SK-N-SH (cell line): ENCODE measurements around the gene TMEM232. TPM values are rescaled to one million over a fixed set of nuclear protein-coding genes. Genes with fewer than 3 reads are reported as not detected.

Experiments
- CTCF ChIA-PET: fragments of 300-600, 350-600 bp; formaldehyde crosslinking; extraction: SDS; loops from one replicate; lab custom pipeline; 2021; lab: Yijun Ruan, JAX
- POLR2A ChIA-PET: fragments of 350-600 bp; sonication (Branson Sonifier 250); formaldehyde crosslinking; extraction: SDS; loops from one replicate; lab custom pipeline; 2020; ENCODE audit warnings: antibody characterized with exemption, inconsistent platforms; lab: Yijun Ruan, JAX
- DNase-seq: peaks from one replicate; pipeline ENCODE4 v3.0.0; 2012
- H2AFZ ChIP-seq: fragments of 200-600 bp; sonication (generic); 2 replicates; pipeline ENCODE4 v1.8.1; 2016; ENCODE audit warnings: antibody characterized with exemption, mild to moderate bottlenecking, low read depth
- H3F3A ChIP-seq: fragments of 200-600 bp; sonication (generic); replicated peaks from 2 replicates; pipeline ENCODE3; 2016; ENCODE audit warnings: antibody characterized with exemption, mild to moderate bottlenecking; ENCODE audit not compliant: insufficient read depth
- H3K27ac ChIP-seq, 2 experiments: fragments of 200-500 bp in 1 of 2; fragments of 200-600 bp in 1 of 2; sonication (Bioruptor generic) in 1 of 2; sonication (generic), shearing (Covaris generic) in 1 of 2; 2 replicates each; pipeline versions ENCODE4 v1.5.1 to v1.6.1; 2014 to 2016; ENCODE audit warnings: low read depth in 2 of 2, inconsistent platforms in 1 of 2, low read length in 1 of 2, mild to moderate bottlenecking in 1 of 2, mixed read lengths in 1 of 2
- H3K27me3 ChIP-seq: fragments of 200-600 bp; sonication (generic), shearing (Covaris generic); 2 replicates; pipeline ENCODE4 v1.6.1; 2016; ENCODE audit warnings: mixed run types; ENCODE audit not compliant: insufficient read depth
- H3K36me3 ChIP-seq, 2 experiments: fragments of 200-500 bp in 1 of 2; fragments of 200-600 bp in 1 of 2; sonication (Bioruptor generic) in 1 of 2; sonication (generic) in 1 of 2; replicated peaks in 1 of 2; 2 replicates each; pipeline versions ENCODE3 to v1.5.1; 2014 to 2016; ENCODE audit warnings: low read length in 1 of 2, mild to moderate bottlenecking in 1 of 2; ENCODE audit not compliant: insufficient read depth in 2 of 2, control insufficient read depth in 1 of 2
- H3K4me1 ChIP-seq, 2 experiments: fragments of 200-500 bp in 1 of 2; fragments of 200-600 bp in 1 of 2; sonication (Bioruptor generic) in 1 of 2; sonication (generic), shearing (Covaris generic) in 1 of 2; 2 replicates each; pipeline versions ENCODE4 v1.5.1 to v1.6.1; 2014 to 2016; ENCODE audit warnings: low read depth in 1 of 2, low read length in 1 of 2, mixed run types in 1 of 2; ENCODE audit not compliant: insufficient read depth in 2 of 2, control insufficient read depth in 1 of 2
- H3K4me2 ChIP-seq: fragments of 200-600 bp; sonication (generic), shearing (Covaris generic); 2 replicates; pipeline ENCODE4 v1.6.1; 2017; ENCODE audit warnings: mixed run types
- H3K4me3 ChIP-seq, 2 experiments: fragments of 200-500 bp in 1 of 2; fragments of 200-600 bp in 1 of 2; sonication (Bioruptor generic) in 1 of 2; sonication (generic), shearing (Covaris generic) in 1 of 2; 2 replicates each; pipeline versions ENCODE4 v1.5.1 to v1.8.1; 2014 to 2016; ENCODE audit warnings: low read depth in 2 of 2, inconsistent platforms in 1 of 2, low read length in 1 of 2, mild to moderate bottlenecking in 1 of 2, mixed read lengths in 1 of 2, moderate library complexity in 1 of 2
- H3K79me2 ChIP-seq: fragments of 200-600 bp; sonication (generic); 2 replicates; pipeline ENCODE4 v1.8.1; 2017; ENCODE audit warnings: mild to moderate bottlenecking; ENCODE audit not compliant: insufficient read depth
- H3K9ac ChIP-seq: fragments of 200-600 bp; sonication (generic); 2 replicates; pipeline ENCODE4 v1.6.1; 2017; ENCODE audit warnings: mixed run types
- H3K9me2 ChIP-seq: fragments of 200-600 bp; sonication (generic); 2 replicates; pipeline ENCODE4 v1.6.1; 2017; ENCODE audit warnings: mixed run types
- H3K9me3 ChIP-seq: fragments of 200-600 bp; sonication (generic); 2 replicates; pipeline ENCODE4 v1.6.1; 2017; ENCODE audit warnings: mixed run types, mild to moderate bottlenecking, moderate library complexity
- H4K20me1 ChIP-seq: fragments of 200-600 bp; sonication (generic); 2 replicates; pipeline ENCODE4 v1.6.1; 2017; ENCODE audit warnings: mild to moderate bottlenecking, mixed run types; ENCODE audit not compliant: insufficient read depth
- ELF1 ChIP-seq: IDR thresholded peaks from 2 replicates; pipeline ENCODE4 v1.4.0; 2012
- EP300 ChIP-seq, 2 experiments: IDR thresholded peaks; 2 replicates each; pipeline versions ENCODE4 v1.4.0 to v1.6.1; 2012; ENCODE audit warnings: borderline replicate concordance in 1 of 2, low read depth in 1 of 2, low read length in 1 of 2
- EZH2phosphoT487 ChIP-seq: fragments of 200-600 bp; sonication (generic); IDR thresholded peaks from 2 replicates; pipeline ENCODE4 v1.6.1; 2017; ENCODE audit warnings: low read depth, mixed run types, mild to moderate bottlenecking, antibody characterized with exemption, moderate library complexity, borderline replicate concordance
- FOSL2 ChIP-seq: IDR thresholded peaks from 2 replicates; pipeline ENCODE4 v1.4.0; 2012; ENCODE audit warnings: low read depth, mild to moderate bottlenecking, moderate library complexity, borderline replicate concordance
- FOXM1 ChIP-seq: IDR thresholded peaks from 2 replicates; pipeline ENCODE4 v1.4.0; 2012; ENCODE audit warnings: low read depth, mild to moderate bottlenecking
- GATA2 ChIP-seq: sonication (generic); formaldehyde crosslinking; IDR thresholded peaks from 2 replicates; pipeline ENCODE4 v1.5.0; 2020; ENCODE audit warnings: mild to moderate bottlenecking, missing genetic modification reagents
- JUND ChIP-seq: IDR thresholded peaks from 2 replicates; pipeline ENCODE4 v1.4.0; 2012
- MEF2A ChIP-seq: IDR thresholded peaks from 2 replicates; pipeline ENCODE4 v1.4.0; 2012; ENCODE audit warnings: low read depth, borderline replicate concordance
- MXI1 ChIP-seq: IDR thresholded peaks from 2 replicates; pipeline ENCODE4 v1.6.1; 2012; ENCODE audit warnings: mild to moderate bottlenecking, low read depth, low read length, improper control_type of control experiment
- NRF1 ChIP-seq: IDR thresholded peaks from 2 replicates; pipeline ENCODE4 v1.6.1; 2012; ENCODE audit warnings: low read depth, mild to moderate bottlenecking, low read length
- RCOR1 ChIP-seq: fragments of 150-350 bp; IDR thresholded peaks from 2 replicates; pipeline ENCODE4 v1.6.1; 2017; ENCODE audit warnings: antibody characterized with exemption, low read length
- SMC3 ChIP-seq: IDR thresholded peaks from 2 replicates; pipeline ENCODE4 v1.6.1; 2012; ENCODE audit warnings: low read depth, low read length, improper control_type of control experiment
- TEAD4 ChIP-seq: IDR thresholded peaks from 2 replicates; pipeline ENCODE4 v1.4.0; 2012; ENCODE audit warnings: mild to moderate bottlenecking, borderline replicate concordance; ENCODE audit not compliant: insufficient read depth
- WGBS: methylation state at CpG from one replicate; pipeline ENCODE4 v1.1.6; 2017; ENCODE audit warnings: low lambda C conversion rate; 5-methylcytosine and 5-hydroxymethylcytosine counted together
- polyA plus RNA-seq, 3 experiments: library from polyadenylated mRNA; depleted of rRNA; stranded (reverse); fragments of >200 nt; gene quantifications; 2 replicates each; pipeline ENCODE4 v1.2.3, GENCODE V29; 2012
- TF ChIP-seq, protein P1 (sequence below): fragments of 150-350 bp; IDR thresholded peaks from 2 replicates; pipeline ENCODE4 v1.6.1; 2016; ENCODE audit warnings: mild to moderate bottlenecking, low read depth, low read length
- TF ChIP-seq, protein P2 (sequence below): fragments of 200-600 bp; sonication (generic); IDR thresholded peaks from 2 replicates; pipeline ENCODE4 v1.6.1; 2017; ENCODE audit warnings: antibody characterized with exemption, mild to moderate bottlenecking, moderate library complexity
- TF ChIP-seq, protein P3 (sequence below): IDR thresholded peaks from 2 replicates; pipeline ENCODE4 v1.4.0; 2012; ENCODE audit warnings: low read depth, borderline replicate concordance
- TF ChIP-seq, protein P4 (sequence below): IDR thresholded peaks from 2 replicates; pipeline ENCODE4 v1.6.1; 2012; ENCODE audit warnings: mild to moderate bottlenecking, low read depth, low read length, moderate library complexity
- TF ChIP-seq, protein P5 (sequence below): IDR thresholded peaks from 2 replicates; pipeline ENCODE4; 2012

TMEM232 gene
- polyA plus RNA-seq, 1 of the 3 experiments (the other 2 are of a cell fraction): 0.66 TPM

DNA sequence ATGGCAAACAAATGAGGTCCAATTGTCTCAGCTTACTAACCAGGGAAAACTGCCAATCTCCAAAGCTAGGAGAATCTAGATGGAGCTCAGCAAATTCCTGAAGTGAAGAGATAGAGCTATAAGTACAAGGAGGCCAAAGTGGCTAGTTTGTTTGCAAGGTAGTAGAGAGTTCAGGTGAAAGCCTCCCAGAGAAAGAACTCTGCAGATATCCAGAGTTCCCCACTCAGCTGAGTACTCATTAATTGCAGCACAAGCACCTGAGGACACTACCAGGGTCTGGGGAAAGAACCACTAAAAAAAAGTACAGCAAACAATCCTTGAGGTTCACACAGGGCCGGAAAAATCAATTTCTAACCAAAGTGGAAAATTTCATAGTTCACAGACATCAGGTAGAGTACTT lies 250.9 kb downstream of the TMEM232 start:
- Histone ChIP-seq H3F3A (peaks cover 12% of the 10 kb centered on the region), H3K27ac (no peak overlapping the region), H4K20me1 (no peaks in the 10 kb centered on the region), H3K4me2 (no peak overlapping the region), H2AFZ (no peak overlapping the region), H3K36me3 (no peaks in the 10 kb centered on the region)
- WGBS: 75% methylated on average over 1 of the region's 1 CpG
- no peak for TF ChIP-seq MXI1
- TF ChIP-seq FOXM1: no peak
- TF ChIP-seq, protein P1, sequence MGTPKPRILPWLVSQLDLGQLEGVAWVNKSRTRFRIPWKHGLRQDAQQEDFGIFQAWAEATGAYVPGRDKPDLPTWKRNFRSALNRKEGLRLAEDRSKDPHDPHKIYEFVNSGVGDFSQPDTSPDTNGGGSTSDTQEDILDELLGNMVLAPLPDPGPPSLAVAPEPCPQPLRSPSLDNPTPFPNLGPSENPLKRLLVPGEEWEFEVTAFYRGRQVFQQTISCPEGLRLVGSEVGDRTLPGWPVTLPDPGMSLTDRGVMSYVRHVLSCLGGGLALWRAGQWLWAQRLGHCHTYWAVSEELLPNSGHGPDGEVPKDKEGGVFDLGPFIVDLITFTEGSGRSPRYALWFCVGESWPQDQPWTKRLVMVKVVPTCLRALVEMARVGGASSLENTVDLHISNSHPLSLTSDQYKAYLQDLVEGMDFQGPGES: no peak
- TF ChIP-seq GATA2: no peak
- TF ChIP-seq NRF1: no peak
- TF ChIP-seq MEF2A: no peak
- no peak for TF ChIP-seq EP300 (IDR thresholded peaks at IDR 0.05; ENCODE audit: borderline replicate concordance in 1 of 2, low read depth in 1 of 2, low read length in 1 of 2)
- no peak for TF ChIP-seq FOSL2
- TF ChIP-seq, protein P2, sequence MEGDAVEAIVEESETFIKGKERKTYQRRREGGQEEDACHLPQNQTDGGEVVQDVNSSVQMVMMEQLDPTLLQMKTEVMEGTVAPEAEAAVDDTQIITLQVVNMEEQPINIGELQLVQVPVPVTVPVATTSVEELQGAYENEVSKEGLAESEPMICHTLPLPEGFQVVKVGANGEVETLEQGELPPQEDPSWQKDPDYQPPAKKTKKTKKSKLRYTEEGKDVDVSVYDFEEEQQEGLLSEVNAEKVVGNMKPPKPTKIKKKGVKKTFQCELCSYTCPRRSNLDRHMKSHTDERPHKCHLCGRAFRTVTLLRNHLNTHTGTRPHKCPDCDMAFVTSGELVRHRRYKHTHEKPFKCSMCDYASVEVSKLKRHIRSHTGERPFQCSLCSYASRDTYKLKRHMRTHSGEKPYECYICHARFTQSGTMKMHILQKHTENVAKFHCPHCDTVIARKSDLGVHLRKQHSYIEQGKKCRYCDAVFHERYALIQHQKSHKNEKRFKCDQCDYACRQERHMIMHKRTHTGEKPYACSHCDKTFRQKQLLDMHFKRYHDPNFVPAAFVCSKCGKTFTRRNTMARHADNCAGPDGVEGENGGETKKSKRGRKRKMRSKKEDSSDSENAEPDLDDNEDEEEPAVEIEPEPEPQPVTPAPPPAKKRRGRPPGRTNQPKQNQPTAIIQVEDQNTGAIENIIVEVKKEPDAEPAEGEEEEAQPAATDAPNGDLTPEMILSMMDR: no peak
- no peak for TF ChIP-seq SMC3
- TF ChIP-seq JUND: no peak
- TF ChIP-seq, all 33 proteins: peak for 0
- H3K4me3 ChIP-seq: no peak overlapping the region
- ChIA-PET POLR2A (no interaction called here), CTCF (no interaction called here)
- H3K9me2 ChIP-seq: no peaks in the 10 kb centered on the region
- H3K4me1 ChIP-seq: peaks cover 0 to 6% of the 10 kb centered on the region in 2 experiments; a peak in 2 of 4 replicates
- H3K79me2 ChIP-seq: no peaks in the 10 kb centered on the region
- H3K9ac ChIP-seq: no peak overlapping the region
- H3K9me3 ChIP-seq: peaks cover 12% of the 10 kb centered on the region; the same call in 1 of the 2 replicates
- no peaks in the 10 kb centered on the region for H3K27me3 ChIP-seq
- no peak for DNase-seq

DNA sequence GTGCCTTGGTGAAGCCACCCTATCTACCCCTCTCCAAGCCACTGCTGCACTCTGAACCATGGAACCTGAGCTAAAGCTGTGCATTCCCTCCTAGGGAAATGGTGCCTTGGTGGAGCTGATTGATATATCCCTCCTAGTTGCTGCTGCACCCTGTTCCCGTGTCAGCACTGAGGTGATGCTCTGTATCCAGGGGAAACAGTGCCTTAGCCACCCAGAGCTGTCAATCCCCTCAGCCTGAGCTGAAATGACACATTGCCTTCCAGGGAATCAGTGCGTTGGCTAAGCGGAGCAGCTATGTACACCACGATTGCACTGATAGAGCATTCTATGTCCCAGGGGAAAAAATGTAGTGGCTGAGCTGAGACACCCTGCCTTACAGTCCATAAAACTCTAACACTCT lies 257.0 kb downstream of the TMEM232 start:
- peaks cover 12% of the 10 kb centered on the region; the same call in 1 of the 2 replicates for H3K9me3 ChIP-seq
- no peaks in the 10 kb centered on the region for H3K79me2 ChIP-seq
- H3K9ac ChIP-seq: no peak overlapping the region
- ChIA-PET POLR2A (no interaction called here), CTCF (no interaction called here)
- no peaks in the 10 kb centered on the region for H3F3A ChIP-seq
- WGBS: 49% methylated on average over 4 of the region's 4 CpGs
- no peak overlapping the region for H3K27ac ChIP-seq
- H3K27me3 ChIP-seq: no peaks in the 10 kb centered on the region
- H3K36me3 ChIP-seq: no peaks in the 10 kb centered on the region
- no peak overlapping the region for H3K4me3 ChIP-seq
- DNase-seq: no peak
- H3K4me2 ChIP-seq: no peak overlapping the region
- no peaks in the 10 kb centered on the region for H3K4me1 ChIP-seq
- no peak overlapping the region for H2AFZ ChIP-seq
- H4K20me1 ChIP-seq: no peaks in the 10 kb centered on the region
- H3K9me2 ChIP-seq: 0 out of 2 replicates have a peak, but pooled peaks cover 3% of the 10 kb centered on the region
- no peak for TF ChIP-seq MXI1
- TF ChIP-seq TEAD4: no peak
- TF ChIP-seq, protein P3, sequence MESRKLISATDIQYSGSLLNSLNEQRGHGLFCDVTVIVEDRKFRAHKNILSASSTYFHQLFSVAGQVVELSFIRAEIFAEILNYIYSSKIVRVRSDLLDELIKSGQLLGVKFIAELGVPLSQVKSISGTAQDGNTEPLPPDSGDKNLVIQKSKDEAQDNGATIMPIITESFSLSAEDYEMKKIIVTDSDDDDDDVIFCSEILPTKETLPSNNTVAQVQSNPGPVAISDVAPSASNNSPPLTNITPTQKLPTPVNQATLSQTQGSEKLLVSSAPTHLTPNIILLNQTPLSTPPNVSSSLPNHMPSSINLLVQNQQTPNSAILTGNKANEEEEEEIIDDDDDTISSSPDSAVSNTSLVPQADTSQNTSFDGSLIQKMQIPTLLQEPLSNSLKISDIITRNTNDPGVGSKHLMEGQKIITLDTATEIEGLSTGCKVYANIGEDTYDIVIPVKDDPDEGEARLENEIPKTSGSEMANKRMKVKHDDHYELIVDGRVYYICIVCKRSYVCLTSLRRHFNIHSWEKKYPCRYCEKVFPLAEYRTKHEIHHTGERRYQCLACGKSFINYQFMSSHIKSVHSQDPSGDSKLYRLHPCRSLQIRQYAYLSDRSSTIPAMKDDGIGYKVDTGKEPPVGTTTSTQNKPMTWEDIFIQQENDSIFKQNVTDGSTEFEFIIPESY: no peak
- no peak for TF ChIP-seq MEF2A
- TF ChIP-seq, protein P4, sequence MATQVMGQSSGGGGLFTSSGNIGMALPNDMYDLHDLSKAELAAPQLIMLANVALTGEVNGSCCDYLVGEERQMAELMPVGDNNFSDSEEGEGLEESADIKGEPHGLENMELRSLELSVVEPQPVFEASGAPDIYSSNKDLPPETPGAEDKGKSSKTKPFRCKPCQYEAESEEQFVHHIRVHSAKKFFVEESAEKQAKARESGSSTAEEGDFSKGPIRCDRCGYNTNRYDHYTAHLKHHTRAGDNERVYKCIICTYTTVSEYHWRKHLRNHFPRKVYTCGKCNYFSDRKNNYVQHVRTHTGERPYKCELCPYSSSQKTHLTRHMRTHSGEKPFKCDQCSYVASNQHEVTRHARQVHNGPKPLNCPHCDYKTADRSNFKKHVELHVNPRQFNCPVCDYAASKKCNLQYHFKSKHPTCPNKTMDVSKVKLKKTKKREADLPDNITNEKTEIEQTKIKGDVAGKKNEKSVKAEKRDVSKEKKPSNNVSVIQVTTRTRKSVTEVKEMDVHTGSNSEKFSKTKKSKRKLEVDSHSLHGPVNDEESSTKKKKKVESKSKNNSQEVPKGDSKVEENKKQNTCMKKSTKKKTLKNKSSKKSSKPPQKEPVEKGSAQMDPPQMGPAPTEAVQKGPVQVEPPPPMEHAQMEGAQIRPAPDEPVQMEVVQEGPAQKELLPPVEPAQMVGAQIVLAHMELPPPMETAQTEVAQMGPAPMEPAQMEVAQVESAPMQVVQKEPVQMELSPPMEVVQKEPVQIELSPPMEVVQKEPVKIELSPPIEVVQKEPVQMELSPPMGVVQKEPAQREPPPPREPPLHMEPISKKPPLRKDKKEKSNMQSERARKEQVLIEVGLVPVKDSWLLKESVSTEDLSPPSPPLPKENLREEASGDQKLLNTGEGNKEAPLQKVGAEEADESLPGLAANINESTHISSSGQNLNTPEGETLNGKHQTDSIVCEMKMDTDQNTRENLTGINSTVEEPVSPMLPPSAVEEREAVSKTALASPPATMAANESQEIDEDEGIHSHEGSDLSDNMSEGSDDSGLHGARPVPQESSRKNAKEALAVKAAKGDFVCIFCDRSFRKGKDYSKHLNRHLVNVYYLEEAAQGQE: no peak
- TF ChIP-seq RCOR1: no peak
- TF ChIP-seq GATA2: no peak
- TF ChIP-seq EZH2phosphoT487: no peak
- TF ChIP-seq, protein P5, sequence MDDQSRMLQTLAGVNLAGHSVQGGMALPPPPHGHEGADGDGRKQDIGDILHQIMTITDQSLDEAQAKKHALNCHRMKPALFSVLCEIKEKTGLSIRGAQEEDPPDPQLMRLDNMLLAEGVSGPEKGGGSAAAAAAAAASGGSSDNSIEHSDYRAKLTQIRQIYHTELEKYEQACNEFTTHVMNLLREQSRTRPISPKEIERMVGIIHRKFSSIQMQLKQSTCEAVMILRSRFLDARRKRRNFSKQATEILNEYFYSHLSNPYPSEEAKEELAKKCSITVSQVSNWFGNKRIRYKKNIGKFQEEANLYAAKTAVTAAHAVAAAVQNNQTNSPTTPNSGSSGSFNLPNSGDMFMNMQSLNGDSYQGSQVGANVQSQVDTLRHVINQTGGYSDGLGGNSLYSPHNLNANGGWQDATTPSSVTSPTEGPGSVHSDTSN: no peak
- TF ChIP-seq ELF1: no peak
